ENCODE results near the gene ANKRD13A. TPM values are rescaled to one million over a fixed set of nuclear protein-coding genes. Genes with fewer than 3 reads are reported as not detected.

Gene ANKRD13A
- total and polyA plus RNA-seq, 4 donors = 16.5 to 61.9 (median 37.3) TPM

DNA sequence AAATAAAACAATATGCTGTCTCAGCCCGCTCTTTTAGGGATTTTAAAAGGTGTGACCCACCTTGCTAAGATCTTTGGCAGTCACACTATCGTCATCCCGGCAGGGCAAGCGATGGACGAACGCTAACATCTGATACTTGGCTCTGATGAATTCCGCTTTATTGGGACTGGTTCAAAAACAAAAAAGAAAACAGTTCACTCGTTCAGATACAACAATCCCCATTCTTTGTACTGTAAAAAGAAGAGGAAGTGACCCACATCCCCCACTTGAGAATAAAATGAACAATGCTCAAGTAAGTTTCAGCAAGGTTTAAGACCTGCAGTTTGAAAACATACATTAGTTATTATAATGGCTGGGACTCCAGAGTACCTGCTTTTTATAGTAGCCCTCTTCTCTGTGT, 10.3 kb upstream of the ANKRD13A start:
- intact Hi-C loops (cut with DNase I) = no loop called here
- ATAC-seq (ENCODE audit: low FRiP score) (no peak), DNase-seq (no peak)
- Histone ChIP-seq H3K9me3 (ENCODE audit: control insufficient read depth, low read length) (no peaks in the 10 kb centered on the region), H3K36me3 (ENCODE audit: control insufficient read depth in 1 of 2, insufficient read depth in 2 of 2, low read length in 1 of 2) (peaks cover 3 to 8% of the 10 kb centered on the region in 2 donors), H3K27me3 (ENCODE audit: control insufficient read depth in 1 of 2, insufficient read depth in 2 of 2, low read length in 1 of 2) (no peaks in the 10 kb centered on the region), H3K4me1 (ENCODE audit: control insufficient read depth in 1 of 2, insufficient read depth in 2 of 2, low read length in 2 of 2) (no peaks in the 10 kb centered on the region), H3K4me3 (ENCODE audit: low read length in 2 of 2) (no peak overlapping the region), H3K27ac (ENCODE audit: low read depth in 1 of 2, low read length in 2 of 2) (no peak overlapping the region)
- WGBS, 2 donors = 85 to 86% methylated on average over 8 of the region's 8 CpGs

DNA sequence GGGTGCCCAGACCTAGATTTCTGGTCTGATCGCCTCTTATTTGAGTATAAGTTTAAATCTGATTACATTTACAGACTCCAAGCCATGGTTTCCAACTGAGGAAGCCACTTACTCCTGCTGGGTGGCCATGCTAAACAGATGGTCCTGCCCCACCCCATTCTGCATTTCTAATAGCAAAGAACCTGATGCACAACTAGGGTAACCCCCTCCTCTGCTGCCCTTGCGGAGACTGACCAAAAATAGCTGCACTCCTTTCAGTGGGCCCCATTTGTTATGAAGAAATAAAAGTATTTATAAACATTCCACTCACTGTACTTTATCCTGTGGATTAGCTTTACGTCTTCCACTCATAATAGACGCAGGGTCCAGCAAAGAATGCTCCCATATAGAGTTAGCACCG, 9.8 kb upstream of the ANKRD13A start:
- no peak overlapping the region for H3K4me3 ChIP-seq (ENCODE audit: low read length in 2 of 2)
- no peaks in the 10 kb centered on the region for H3K9me3 ChIP-seq (ENCODE audit: control insufficient read depth, low read length)
- intact Hi-C loops (cut with DNase I) = no loop called here
- no peaks in the 10 kb centered on the region for H3K27me3 ChIP-seq (ENCODE audit: control insufficient read depth in 1 of 2, insufficient read depth in 2 of 2, low read length in 1 of 2)
- no peaks in the 10 kb centered on the region for H3K4me1 ChIP-seq (ENCODE audit: control insufficient read depth in 1 of 2, insufficient read depth in 2 of 2, low read length in 2 of 2)
- DNase-seq = no peak
- H3K36me3 ChIP-seq (ENCODE audit: control insufficient read depth in 1 of 2, insufficient read depth in 2 of 2, low read length in 1 of 2) = peaks cover 3 to 8% of the 10 kb centered on the region in 2 donors
- WGBS, 2 donors = 63 to 73% methylated on average over 5 of the region's 5 CpGs
- no peak overlapping the region for H3K27ac ChIP-seq (ENCODE audit: low read depth in 1 of 2, low read length in 2 of 2)
- ATAC-seq (ENCODE audit: low FRiP score) = no peak

DNA sequence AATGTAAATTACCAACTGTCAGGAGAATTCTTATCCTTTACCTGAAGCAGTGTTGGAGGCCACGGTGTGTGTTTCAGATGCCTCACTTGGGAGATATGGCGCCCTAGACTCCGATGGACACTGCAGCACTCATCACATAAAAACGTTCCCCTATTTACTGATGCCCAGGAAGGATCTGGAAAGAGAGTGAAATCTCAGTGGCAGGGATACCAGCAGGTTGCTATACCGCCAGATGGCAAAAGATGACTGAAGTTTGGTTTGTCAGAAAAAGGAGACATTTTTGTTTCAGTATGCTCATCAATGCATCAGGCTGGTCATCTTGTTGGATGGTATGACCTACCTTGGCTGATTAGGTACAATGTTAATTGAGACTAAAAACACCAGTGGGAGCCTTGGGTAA, 7.6 kb upstream of the ANKRD13A start:
- Histone ChIP-seq H3K4me1 (ENCODE audit: control insufficient read depth in 1 of 2, insufficient read depth in 2 of 2, low read length in 2 of 2) (peaks cover 0 to 3% of the 10 kb centered on the region in 2 donors), H3K9me3 (ENCODE audit: control insufficient read depth, low read length) (no peaks in the 10 kb centered on the region), H3K27ac (ENCODE audit: low read depth in 1 of 2, low read length in 2 of 2) (no peak overlapping the region), H3K36me3 (ENCODE audit: control insufficient read depth in 1 of 2, insufficient read depth in 2 of 2, low read length in 1 of 2) (peaks cover 0 to 8% of the 10 kb centered on the region in 2 donors), H3K4me3 (ENCODE audit: low read length in 2 of 2) (no peak overlapping the region), H3K27me3 (ENCODE audit: control insufficient read depth in 1 of 2, insufficient read depth in 2 of 2, low read length in 1 of 2) (no peaks in the 10 kb centered on the region)
- 90 to 95% methylated on average over 5 of the region's 5 CpGs for WGBS, 2 donors
- intact Hi-C loops (cut with DNase I) = no loop called here
- DNase-seq = no peak
- no peak for ATAC-seq (ENCODE audit: low FRiP score)

DNA sequence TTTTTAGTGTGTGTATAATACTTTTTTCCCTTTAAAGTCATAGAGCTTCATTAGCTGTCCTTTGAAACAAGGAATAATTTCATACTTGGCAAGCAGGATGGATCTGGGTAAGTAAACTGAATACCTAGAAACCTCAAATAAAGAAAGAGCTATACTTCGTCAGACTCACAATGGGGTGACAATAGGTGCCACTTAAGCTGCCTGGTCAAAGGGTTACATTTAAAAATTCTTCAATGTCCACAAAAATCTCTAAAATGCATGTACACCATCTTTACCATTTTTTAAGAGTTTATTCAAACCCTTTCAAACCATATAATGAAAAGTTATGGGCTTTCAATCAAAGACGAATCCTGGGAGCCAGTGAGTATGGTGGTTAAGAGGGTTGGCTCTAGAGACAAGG, 6.1 kb upstream of the ANKRD13A start:
- H3K27me3 ChIP-seq (ENCODE audit: control insufficient read depth in 1 of 2, insufficient read depth in 2 of 2, low read length in 1 of 2) = no peaks in the 10 kb centered on the region
- ATAC-seq (ENCODE audit: low FRiP score) (no peak), DNase-seq (no peak)
- peaks cover 0 to 8% of the 10 kb centered on the region in 2 donors for H3K36me3 ChIP-seq (ENCODE audit: control insufficient read depth in 1 of 2, insufficient read depth in 2 of 2, low read length in 1 of 2)
- no peak overlapping the region for H3K27ac ChIP-seq (ENCODE audit: low read depth in 1 of 2, low read length in 2 of 2)
- no peak overlapping the region for H3K4me3 ChIP-seq (ENCODE audit: low read length in 2 of 2)
- peaks cover 0 to 3% of the 10 kb centered on the region in 2 donors for H3K4me1 ChIP-seq (ENCODE audit: control insufficient read depth in 1 of 2, insufficient read depth in 2 of 2, low read length in 2 of 2)
- 87 to 92% methylated on average over 2 of the region's 2 CpGs for WGBS, 2 donors
- intact Hi-C loops (cut with DNase I) = no loop called here
- no peaks in the 10 kb centered on the region for H3K9me3 ChIP-seq (ENCODE audit: control insufficient read depth, low read length)

DNA sequence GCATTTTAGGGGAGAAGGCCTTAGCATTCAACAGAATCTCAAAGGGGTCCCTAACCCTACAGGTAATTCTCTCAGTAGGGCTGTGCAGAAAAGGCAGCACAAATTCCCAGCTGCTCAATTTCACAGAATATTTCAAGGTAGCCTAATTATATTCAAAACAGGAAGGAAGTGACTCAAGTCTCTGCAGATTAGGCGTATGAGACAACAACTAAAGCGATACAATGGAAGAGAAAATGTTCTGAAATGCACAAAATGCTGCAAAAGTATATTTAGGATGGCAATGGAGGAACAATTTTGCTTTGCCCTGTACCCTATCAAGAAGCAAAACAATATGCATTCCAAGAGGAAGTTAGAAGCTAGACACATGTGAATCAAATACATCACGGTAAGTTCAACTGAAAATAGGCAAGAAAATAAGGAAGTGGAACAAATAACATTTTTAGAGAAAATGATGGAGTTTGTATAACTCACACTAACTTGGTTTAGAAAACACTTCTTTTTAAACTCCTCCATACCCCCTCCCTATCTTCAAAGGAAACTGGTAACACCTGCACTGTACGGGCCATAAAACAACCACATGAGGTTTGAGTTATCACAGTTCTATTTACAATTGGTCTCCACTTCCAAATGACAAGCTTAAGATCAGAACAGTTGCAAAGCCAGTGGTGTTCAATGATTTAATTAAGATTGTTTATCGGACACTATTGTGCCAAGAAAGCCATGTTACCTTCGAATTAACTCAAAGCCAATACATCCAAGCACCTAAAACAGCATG, 4.6 kb upstream of the ANKRD13A start:
- WGBS, 2 donors = 33 to 35% methylated on average over 6 of the region's 6 CpGs
- H3K27me3 ChIP-seq (ENCODE audit: control insufficient read depth in 1 of 2, insufficient read depth in 2 of 2, low read length in 1 of 2) = no peaks in the 10 kb centered on the region
- peaks cover 0 to 3% of the 10 kb centered on the region in 2 donors for H3K4me1 ChIP-seq (ENCODE audit: control insufficient read depth in 1 of 2, insufficient read depth in 2 of 2, low read length in 2 of 2)
- H3K9me3 ChIP-seq (ENCODE audit: control insufficient read depth, low read length) = no peaks in the 10 kb centered on the region
- peak overlapping the region in 1 of 2 donors; percentile 63 for H3K4me3 ChIP-seq (ENCODE audit: low read length in 2 of 2)
- no peak for ATAC-seq (ENCODE audit: low FRiP score)
- intact Hi-C loops (cut with DNase I) = loop anchor here in 1 of 2 donors (5.0 kb wide), 1 partner anchor 42 kb away; no protein-coding TSS in a partner anchor
- DNase-seq = no peak
- peaks cover 0 to 5% of the 10 kb centered on the region in 2 donors for H3K36me3 ChIP-seq (ENCODE audit: control insufficient read depth in 1 of 2, insufficient read depth in 2 of 2, low read length in 1 of 2)
- no peak overlapping the region for H3K27ac ChIP-seq (ENCODE audit: low read depth in 1 of 2, low read length in 2 of 2)

DNA sequence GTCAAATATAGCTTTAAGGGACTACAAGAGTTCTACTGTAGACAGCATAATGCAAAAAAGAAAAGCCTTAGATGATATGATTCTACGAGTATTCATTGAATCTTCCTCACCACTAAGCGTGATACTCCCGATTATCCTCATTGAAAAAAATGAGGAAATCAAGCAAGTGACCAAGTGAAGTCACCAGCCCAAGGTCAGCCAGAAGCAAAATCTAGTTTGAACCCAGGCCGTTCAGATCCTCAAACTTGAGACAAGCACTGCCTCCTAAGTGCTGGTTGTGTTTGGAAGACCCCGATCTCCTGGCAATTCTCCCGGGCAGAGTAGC, 3.9 kb upstream of the ANKRD13A start:
- intact Hi-C loops (cut with DNase I) = loop anchor here in 1 of 2 donors (5.0 kb wide), 1 partner anchor 43 kb away; no protein-coding TSS in a partner anchor
- H3K27me3 ChIP-seq (ENCODE audit: control insufficient read depth in 1 of 2, insufficient read depth in 2 of 2, low read length in 1 of 2) = no peaks in the 10 kb centered on the region
- DNase-seq = no peak
- no peak for ATAC-seq (ENCODE audit: low FRiP score)
- peaks cover 0 to 3% of the 10 kb centered on the region in 2 donors for H3K4me1 ChIP-seq (ENCODE audit: control insufficient read depth in 1 of 2, insufficient read depth in 2 of 2, low read length in 2 of 2)
- 1 to 2% methylated on average over 6 of the region's 6 CpGs for WGBS, 2 donors
- no peaks in the 10 kb centered on the region for H3K9me3 ChIP-seq (ENCODE audit: control insufficient read depth, low read length)
- H3K27ac ChIP-seq (ENCODE audit: low read depth in 1 of 2, low read length in 2 of 2) = no peak overlapping the region
- H3K36me3 ChIP-seq (ENCODE audit: control insufficient read depth in 1 of 2, insufficient read depth in 2 of 2, low read length in 1 of 2) = peaks cover 0 to 2% of the 10 kb centered on the region in 2 donors
- peak overlapping the region; percentile 63 to 94 for H3K4me3 ChIP-seq (ENCODE audit: low read length in 2 of 2)

DNA sequence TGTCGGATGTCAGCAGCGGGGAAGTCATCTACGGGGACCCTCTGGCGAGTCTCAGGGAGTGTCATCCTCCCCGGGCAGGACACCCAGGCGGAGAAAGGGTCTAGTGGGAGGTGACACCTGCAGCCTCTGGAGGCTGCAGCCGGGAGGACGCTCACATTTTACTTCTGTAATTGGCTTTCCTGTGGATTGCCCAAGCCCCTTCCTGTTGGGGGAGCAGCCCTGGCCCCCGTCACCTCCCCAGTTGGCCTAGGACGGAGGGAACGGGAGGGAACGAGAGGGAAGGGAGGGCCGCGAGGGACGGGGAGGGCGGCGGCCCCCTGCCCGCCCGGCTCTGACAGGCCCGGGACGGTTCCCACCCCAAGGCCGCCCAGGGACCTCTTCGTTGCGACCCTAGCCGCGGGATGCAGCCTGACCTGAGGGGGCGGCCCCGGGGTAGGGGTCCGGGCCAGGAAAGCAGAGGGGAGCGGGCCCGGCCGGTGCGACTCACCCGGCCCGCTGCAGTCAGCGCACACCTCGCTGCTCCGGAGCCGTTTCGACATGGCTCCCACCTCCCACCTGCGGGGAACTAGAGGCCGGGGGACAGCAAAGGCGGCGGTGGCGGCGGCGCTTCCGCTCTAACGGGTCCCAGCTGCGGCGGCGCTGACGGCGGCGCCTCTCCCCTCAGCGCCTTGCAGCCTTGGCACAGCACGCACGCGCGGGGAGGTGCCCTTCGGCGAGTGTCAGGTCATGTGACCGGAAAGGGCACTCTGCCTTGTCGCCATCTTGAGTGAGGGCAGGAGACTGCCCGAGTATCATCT, 3.3 kb upstream of the ANKRD13A start, which contains the start of gene GIT2:
Gene GIT2 (minus strand): TSS at position 683 of the 797 bp plus-strand sequence. CDS start 144 bp downstream, at position 539.
- intact Hi-C loops (cut with DNase I) = loop anchor here in 1 of 2 donors (5.0 kb wide), 1 partner anchor 44 kb away; no protein-coding TSS in a partner anchor
- Histone ChIP-seq H3K27ac (ENCODE audit: low read depth in 1 of 2, low read length in 2 of 2) (peak within 1 kb of the TSS in 1 of 2 donors; percentile 7), H3K9me3 (ENCODE audit: control insufficient read depth, low read length) (no peaks in the 10 kb centered on the region), H3K4me3 (ENCODE audit: low read length in 2 of 2) (peak within 1 kb of the TSS; percentile 63 to 94), H3K27me3 (ENCODE audit: control insufficient read depth in 1 of 2, insufficient read depth in 2 of 2, low read length in 1 of 2) (no peaks in the 10 kb centered on the region), H3K36me3 (ENCODE audit: control insufficient read depth in 1 of 2, insufficient read depth in 2 of 2, low read length in 1 of 2) (no peaks in the 10 kb centered on the region), H3K4me1 (ENCODE audit: control insufficient read depth in 1 of 2, insufficient read depth in 2 of 2, low read length in 2 of 2) (peaks cover 0 to 3% of the 10 kb centered on the region in 2 donors)
- DNase-seq (peak; percentile 97), ATAC-seq (ENCODE audit: low FRiP score) (peak; percentile 95)
- 0% methylated on average over 43 to 65 of the region's 65 CpGs for WGBS, 2 donors

DNA sequence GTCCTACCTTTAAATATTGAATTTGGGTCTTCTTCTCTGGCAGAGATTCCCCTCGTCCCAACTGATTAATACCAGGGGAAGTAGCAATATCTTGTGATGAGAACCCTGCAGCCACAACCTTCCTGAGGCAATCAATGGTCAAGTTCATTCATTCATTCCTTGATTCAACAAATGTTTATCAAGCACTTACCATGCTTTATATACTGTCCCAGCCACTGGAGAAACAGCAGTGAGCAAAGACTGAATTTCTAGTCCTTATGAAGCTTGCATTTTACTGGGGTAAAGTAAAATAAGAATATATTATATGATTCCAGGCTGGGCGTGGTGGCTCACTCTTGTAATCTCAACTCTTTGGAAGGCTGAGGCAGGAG, 2.8 kb upstream of the ANKRD13A start:
- WGBS, 2 donors = 48 to 50% methylated on average over 2 of the region's 2 CpGs
- no peak for ATAC-seq (ENCODE audit: low FRiP score)
- peaks cover 0 to 3% of the 10 kb centered on the region in 2 donors for H3K4me1 ChIP-seq (ENCODE audit: control insufficient read depth in 1 of 2, insufficient read depth in 2 of 2, low read length in 2 of 2)
- DNase-seq = no peak
- no peaks in the 10 kb centered on the region for H3K27me3 ChIP-seq (ENCODE audit: control insufficient read depth in 1 of 2, insufficient read depth in 2 of 2, low read length in 1 of 2)
- H3K4me3 ChIP-seq (ENCODE audit: low read length in 2 of 2) = peak overlapping the region; percentile 30 to 94
- H3K9me3 ChIP-seq (ENCODE audit: control insufficient read depth, low read length) = no peaks in the 10 kb centered on the region
- H3K27ac ChIP-seq (ENCODE audit: low read depth in 1 of 2, low read length in 2 of 2) = no peak overlapping the region
- no peaks in the 10 kb centered on the region for H3K36me3 ChIP-seq (ENCODE audit: control insufficient read depth in 1 of 2, insufficient read depth in 2 of 2, low read length in 1 of 2)
- intact Hi-C loops (cut with DNase I) = loop anchor here in 1 of 2 donors (5.0 kb wide), 1 partner anchor 44 kb away; no protein-coding TSS in a partner anchor
